Activated CD8-positive, alpha-beta memory T cell treated with anti-CD3 and anti-CD28 coated beads, Interleukin-2, amount 50 U/mL, for 24 hours (primary cell): ENCODE measurements around the gene SOX3.

Experiments
- DNase-seq: peaks from one replicate; pipeline ENCODE4 v3.0.0-alpha.2; 2020; ENCODE audit errors: extremely low read depth

SOX3 gene

DNA sequence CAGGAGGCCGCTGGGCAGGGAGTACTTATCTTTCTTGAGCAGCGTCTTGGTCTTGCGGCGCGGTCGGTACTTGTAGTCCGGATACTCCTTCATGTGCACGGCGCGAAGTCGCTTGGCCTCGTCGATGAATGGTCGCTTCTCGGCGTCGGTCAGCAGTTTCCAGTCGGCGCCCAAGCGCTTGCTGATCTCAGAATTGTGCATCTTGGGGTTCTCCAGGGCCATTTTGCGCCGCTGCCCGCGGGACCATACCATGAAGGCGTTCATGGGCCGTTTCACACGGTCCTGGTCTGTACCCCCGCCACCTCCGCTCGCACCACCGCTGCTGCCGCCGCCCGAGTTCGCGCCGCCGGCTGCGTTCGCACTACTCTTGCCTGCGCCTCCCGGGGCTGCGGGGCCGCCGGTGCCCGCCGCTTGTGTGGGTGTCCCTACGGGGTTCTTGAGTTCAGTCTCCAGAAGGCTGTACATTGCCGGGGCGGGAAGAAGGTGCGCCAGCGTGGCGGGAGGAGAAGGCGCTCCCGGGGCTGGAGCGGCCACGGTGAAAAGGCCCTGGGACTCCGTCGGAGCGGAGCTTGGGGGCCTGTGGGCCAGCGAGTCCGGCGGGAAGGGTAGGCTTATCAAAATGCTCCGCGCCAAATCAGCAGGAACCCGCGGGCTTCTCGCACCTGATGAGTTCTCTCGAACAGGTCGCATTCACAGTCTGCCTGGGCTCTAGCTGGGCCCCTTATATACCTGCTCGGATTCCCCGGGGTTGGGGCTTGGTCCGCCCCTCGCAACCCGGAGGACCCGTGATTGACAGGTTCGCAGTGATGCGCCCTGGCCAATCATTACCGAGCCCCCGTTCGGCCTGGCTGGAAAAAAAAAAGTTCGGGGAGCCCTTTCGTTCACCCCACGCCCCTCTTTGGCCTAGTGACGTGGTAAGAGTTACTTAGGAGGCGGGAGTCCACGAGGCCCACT is at the start of gene SOX3:
SOX3 (minus strand) TSS at position 699 of the 954 bp plus-strand sequence; CDS start at position 690, 9 bp downstream.
- no peak for DNase-seq

DNA sequence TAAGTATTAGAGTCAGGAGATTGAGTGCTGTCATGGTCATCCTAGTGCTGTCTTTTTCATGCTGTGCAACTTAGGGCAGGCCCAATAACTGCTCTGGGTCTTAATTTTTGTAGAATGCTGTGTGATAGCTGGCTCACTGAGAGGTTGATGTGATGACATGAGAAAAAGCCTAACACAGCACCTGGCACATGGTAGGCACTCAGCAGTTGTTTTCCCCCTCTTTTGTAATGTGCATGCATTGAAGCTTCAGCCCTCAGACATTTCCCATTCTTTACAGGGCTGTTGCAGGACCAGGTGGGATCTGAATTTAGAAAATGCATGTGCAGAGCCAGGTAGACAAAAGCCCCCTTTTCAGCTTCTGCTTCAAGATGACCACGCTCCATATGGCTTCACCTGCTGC is 44.1 kb upstream of the SOX3 start:
- no peak for DNase-seq

DNA sequence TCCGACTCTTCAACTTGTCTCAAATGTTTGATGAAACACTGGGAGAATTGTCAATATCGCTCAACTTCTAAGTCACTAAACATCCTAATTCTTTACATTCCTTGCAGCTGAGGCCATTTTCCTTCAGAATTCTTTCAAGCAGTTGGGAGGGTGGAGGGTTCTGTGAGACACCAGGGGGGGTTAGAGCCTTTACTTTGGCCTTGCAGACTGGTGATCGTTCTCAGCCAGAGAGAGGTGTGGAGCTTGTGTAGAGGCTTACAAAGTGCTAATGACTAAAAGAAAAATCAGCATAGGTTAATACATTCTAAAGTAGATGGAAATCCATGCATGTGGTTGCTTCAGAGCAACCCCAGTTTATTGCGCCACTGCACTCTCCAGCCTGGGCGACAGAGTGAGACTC is 21.3 kb upstream of the SOX3 start:
- DNase-seq = no peak

DNA sequence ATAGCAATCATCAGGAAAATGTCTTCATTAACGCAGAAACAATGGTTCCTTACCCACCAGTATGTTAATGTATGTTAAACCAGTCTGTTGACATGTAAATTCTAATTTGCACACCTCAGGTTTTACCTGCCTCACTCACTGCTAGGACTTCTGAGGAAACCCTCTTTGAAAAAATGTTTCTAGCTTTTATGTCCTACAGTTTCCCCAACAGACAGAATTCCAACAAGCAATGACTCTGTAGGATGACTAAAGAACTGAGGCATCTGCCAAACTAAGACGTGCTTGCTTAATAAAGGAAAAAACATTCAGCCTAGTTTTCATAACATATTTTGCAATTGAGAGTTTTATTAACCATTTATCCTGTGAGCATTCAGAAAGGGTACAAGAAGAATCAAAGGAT is 20.6 kb upstream of the SOX3 start:
- DNase-seq = no peak

DNA sequence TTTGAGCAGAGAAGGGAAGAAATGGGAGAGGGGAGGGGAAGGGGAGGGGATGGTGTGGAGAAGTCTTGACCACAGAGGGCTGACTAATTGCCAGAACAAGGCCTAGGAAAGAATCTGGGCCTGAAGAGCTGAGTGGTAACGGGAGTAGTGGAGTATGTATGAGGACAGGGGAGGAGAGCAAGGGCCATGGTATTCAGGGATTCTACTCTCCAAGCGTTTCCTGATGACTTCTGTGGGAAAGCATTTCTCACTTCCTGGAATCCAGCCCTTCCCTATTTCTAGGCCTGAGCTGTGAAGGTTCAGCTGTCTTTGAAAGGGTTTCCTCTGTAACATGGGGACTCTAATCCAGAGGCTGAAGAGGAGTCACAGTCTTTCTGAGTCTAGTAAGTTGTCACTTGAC is 19.7 kb upstream of the SOX3 start:
- DNase-seq = no peak

DNA sequence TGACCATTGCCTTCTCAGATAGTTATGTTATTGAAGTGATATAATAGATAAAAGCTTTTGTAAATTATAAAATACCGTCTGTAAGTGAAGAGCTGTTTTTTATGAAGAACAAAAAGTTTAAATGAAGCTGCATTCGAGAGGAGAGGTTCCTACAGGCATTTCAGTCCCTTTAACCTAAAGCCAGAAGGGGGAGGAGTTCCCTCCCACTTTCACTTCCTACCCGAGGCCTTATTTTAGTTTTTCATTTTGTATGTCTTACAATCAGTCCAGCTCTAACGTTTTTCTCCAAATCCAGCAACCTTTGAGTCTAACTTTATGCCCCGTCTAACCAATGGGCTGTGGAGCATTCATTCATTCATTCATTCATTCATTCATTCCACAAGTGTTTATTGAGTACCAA is 16.5 kb upstream of the SOX3 start:
- DNase-seq = no peak

DNA sequence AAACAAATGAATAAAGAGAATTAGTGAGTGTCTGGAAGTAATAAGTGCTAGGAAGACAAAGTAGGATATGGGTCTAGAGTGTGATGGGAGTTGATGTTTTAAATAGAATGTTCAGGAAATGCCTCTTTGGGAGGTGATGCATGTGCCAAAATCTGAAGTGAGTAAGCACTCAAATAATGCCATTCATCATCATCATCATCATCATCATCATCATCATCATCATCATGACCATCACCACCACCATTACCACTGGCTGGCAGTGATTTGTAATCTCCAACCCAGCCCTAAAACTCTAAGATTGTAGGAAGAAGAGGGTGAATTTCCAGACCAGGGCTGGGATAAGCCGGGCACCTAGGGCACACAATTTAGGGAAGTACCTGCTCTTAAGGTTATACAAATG is 9.7 kb upstream of the SOX3 start:
- no peak for DNase-seq

DNA sequence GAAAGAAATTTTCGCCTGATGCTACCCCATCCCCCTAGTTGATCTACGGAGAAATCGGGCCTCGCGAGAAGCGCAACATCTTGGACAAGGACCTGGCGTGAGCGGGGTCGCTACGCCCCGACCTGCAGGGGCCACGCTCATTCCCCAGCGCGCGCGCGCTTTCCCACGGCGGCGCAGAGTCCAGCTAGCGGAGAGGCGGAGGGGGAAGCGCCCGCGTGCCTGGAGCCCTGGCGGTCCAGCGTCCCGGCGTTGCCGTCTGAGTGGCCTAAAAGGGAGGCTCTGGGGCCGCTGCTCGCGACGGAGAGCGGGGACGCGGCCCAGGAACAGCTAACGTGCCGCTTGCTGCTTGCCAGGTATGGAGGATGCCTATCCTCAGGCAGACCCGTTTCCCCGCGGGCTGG is 6.0 kb upstream of the SOX3 start:
- DNase-seq = no peak

DNA sequence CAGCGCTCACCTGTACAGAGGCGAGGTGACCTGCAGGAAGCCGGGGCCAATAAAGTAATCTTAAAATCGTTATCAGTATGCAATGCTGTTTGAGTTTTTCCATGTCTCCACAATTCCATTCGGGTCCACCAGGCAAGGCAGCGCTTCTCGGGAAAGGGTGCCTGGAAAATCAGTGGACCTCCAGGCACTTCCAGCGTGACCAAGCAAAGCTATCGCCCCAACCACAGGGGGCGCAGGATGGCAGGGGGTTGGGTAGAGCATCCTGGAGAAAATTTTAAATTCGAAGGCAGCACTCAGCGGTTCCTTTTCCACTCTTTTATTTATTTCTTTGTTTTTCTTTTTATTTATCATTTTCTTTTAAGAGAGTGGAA is 5.4 kb upstream of the SOX3 start:
- no peak for DNase-seq

DNA sequence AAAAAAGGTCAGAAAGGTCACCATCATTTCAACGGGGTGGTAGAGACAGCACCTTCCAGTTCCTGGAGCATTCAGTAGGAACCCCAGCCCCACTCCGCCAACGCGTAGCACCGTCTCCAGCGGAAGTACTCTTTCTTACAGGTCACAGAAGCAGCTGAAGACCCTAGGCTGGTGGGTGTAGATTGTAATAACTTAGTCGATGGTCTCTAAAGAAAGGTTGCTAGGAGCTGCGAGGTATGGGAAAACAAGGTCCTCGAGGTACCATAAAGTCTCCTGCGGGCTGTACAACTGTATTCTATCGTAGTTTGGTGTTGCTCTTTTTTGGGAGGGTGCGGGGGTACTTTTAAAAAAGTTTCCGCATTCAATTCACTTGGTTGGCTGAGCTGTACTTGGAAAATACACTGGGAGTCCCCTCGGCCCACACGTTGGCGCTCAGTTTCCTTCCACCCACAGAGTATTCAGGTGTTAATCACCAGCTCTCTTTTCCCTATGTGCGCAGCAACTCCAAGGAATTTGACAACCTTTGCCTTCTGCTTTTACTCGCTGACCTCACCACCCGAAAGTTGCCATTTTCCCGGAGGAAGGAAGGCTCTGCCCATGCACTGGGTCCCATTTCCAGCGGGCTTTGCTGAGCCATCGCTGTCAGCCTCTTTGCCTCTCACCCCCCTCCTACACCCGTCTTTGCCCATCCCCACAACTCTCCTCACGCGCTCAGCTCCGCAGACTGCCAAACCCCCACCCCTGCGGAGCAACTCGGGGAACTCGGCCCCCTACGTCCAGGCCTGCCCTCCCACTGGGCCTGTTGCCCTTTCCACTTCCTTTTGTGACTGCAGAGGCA is 4.8 kb upstream of the SOX3 start:
- DNase-seq = no peak

DNA sequence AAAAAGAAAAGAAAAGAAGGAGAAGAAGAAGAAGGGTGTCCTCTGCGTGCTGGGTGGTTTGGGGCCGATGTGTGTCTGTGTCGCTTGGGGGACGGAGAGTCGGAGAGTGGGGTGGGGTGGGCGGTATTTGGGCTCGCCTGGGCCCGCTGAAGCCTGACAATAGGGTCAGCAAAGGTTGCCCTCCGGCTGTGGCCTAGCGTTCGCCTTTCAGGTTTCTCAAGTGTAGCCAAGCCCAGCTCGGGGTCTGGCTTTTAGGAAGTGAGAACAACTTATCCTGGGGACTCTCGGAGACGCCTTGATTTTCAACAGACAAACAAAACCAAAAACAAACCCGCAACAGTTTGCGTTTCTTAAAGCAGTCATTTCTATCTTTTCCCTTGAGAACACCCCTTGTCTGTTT is 4.1 kb upstream of the SOX3 start:
- no peak for DNase-seq

DNA sequence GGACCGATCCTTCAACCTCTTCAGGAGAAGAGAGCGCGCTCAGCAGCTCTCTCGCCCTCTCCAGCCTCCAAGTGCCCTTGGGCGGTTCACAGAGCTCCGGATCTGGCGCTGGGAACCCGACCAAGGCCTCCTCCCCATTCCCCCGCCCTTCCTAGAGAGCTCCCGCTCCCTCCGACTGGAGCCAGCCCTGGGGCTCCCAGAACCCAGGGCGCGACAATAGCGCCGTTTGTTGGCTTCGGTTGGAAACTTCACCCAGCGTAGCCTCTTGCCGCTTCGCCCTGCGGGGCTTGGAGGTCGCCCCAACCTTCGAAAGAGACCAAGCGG is 3.1 kb upstream of the SOX3 start:
- no peak for DNase-seq

DNA sequence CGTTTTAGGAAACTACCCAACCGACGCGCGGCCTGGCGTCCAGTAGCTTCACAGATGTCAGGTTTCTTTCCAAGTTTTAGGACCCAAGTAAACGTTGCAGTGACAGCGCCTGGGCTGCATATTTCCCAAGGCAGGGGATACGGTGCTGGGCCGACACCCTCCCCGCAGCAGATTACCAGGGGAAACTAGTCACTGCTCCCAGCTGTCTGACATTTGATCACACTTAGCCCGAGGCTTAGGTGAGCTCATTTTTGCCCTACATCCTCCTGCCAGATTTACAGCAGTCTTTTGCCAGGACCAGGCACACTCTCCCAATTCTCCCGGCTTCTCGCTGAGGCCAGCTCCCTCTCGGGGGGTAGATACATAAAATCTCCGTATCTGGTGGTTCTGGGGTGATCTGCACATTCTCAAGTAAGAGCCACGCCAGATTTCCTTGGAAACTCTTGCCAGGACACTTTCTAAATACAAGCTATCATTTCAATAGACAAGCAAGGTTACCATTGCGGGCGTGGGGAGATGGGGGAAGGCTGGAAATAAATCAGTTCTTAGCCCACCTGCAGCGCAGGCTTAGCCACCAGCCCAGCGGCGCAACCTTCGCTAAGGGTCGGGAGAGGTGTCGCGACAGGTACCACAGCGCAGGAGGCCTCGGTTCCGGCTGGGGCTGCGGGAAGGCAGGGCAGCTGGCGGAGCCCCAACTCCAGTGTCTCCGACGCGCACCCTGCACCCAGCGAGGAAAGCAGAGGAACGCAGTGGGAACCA is 2.5 kb upstream of the SOX3 start:
- DNase-seq = no peak

DNA sequence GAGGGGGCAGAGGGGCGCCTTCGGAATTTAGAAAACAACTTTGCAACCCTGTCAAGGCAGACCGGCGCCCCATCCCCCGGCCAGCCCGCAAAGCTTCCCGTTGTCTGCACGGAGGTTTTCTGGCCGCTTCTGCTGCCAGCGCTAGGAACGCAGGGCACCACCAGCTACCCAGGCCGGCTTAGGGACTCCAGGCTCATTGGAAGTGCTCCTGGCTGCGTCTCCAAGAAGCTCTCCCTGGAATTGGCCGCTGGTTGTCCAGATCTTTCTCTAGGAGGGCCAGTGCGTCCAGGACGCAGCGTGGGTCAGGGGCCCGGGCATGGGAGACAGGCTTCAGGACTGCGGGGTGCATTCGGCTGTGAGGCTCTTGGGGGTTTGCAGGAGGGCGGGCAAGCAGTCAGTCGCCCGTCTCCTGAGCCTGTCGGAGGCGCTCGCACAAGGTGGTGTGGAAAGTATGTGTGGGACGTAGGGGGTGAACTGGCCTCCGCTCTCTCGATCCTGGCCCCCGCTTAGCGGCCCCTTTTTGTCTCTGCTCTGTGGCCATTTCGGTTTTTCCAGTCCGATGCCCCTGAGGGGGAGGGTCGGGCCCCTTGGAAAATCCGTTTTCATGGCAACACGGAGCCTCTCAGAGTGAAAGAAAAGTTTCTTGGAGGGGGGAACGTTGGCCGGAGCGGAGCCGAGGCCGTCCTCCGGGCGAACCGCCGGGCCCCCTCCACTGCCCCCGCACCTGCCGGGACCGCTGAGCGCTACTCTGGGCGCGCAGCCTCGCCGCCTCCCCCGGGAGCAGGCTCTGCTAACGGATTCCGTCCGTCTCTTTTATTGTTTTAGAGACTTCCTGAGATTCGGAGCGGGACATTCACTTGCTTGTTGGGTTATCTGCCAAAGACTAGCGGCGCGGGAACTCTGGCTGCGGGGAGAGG is 810 bp upstream of the SOX3 start:
- no peak for DNase-seq

DNA sequence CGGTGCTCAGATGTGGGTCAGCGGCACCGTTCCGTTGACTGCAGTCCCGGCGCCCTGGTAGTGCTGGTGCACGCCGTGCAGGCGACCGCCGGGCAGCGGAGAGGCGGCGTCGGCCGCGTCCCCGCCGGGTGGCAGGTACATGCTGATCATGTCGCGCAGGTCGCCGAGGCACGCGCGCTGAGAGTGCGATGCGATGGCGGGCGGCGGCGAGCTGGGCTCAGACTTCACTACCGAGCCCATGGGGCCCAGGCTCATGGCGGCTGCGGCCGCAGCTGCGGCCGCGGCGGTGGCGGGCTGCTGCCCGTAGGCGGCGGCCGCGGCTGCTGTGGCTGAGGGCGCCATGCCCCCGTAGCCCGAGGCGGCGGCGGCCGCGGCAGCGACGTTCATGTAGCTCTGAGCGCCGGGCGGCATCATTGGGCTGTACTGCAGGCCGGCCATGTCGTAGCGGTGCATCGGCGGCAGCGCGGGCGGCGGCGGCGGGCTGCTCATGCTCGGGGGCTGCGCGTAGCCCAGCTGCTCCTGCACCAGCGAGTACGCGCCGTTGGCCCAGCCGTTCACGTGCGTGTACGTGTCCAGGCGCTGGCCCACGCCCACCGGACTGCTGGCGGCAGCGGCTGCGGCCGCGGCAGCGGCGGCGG is 1.0 kb downstream of the SOX3 start:
- DNase-seq = no peak

DNA sequence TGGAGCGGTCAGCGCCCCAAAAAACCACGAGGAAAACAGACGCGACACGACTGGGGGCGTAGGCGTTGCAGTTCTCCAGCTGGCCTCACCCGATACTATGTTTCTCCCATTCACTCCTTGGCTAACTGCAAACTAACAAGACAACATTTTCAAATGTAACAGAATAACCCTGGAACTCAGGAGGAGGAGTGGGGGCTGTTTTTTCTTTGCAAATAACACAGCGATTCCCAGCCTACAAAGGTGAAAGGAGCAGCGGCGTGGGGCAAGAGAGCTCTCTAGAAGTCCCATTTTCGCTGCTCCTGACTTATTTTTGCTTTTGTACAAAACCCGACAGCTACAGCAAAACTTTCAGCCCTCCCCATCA is 1.6 kb downstream of the SOX3 start:
- DNase-seq = no peak

DNA sequence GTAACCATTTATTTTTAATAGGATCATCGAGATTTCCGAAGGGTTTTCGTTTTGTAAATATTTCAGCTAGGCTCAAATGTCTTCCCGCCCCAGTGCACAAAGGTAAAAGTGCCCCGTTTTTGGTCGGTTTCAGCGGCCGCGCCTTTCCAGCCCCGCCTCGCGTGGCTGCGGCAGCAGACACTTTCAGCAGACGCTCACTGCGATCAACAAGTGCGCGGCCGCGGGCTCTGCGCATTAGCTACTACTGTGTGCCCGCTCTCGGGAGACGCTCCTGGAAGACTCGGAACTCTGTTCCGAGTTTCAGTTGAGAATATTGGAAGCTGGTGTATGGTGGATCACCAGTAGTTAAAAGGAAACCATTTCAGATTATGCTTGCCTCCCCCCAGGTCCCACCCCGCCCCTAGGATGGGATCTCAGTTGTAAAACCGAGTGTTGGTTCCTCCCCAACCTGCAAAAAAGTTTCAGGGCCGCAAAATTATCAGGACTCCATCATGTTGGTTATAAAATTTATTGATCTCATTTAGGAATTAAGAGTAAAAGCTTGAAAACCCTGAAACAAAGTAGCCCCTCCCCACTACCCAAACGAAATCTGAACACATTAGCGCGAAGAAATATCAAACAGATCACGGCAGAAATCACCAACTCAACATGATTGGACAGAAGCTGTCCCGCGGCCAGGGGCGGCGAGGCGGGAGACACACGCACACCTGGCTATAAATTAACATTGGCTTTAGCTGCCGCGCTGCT is 2.2 kb downstream of the SOX3 start:
- DNase-seq = no peak

DNA sequence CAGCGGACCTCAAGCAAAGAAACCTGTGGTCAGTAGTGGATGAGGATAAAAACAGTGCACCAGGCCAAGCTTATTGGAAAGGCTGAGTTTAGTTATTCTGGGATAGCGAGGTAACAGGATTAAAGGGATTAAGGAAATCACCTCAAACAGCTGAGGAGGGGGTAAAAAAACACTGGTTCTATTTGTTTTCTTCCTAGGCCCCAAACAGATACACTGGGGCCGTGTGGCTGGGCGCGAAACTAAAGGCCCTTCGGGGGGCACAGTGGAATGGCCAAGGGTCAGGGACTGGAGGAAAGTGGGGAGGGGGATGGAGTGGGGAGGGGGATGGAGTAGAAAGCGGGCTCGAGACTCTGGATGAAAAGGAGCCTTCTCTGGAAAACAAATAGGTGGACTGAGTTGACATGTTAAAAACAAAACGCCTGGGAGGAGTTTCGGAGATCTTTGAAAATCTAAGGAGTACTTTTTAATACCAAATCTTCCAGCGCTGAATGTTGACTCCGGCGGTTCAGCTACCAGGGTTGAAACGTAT is 2.9 kb downstream of the SOX3 start:
- no peak for DNase-seq

DNA sequence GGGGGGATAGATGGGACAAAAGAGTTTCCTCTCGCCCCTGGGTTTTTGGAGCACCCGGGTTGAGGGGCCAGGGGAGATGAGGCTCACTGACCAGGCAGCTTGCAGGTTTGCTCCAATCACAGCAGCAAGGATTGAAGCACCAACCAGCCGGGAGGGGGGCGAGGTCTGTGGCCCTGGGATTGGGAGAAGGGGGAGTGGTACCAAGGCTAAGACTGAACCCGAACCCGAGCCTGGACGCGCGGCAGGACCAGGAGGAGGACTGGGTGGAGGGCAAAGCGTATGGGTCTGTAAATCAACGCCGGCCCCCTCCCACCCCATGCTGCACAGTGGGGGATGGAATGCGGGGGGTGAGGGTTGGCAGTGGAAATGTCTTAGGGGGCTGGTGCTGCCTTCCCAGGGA is 3.5 kb downstream of the SOX3 start:
- DNase-seq = no peak

DNA sequence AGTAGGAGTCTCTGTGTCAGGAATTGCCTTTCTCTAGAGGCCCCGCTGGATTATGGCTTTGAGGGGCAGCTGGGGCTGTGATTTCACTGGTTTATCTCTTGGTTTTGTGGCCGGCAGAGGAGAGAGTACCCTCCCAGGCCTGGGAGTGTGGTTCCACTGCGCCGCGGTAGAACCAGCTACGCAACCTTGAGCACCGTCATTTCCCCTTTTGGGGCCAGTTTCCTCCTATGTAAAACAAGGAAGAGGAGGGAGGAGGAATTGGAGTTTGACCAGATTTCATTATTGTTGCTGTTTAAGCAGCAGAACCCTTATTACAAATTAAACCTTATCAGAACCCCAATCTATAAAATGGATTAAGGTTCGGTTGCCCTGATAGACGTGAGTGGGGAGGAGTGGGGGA is 4.4 kb downstream of the SOX3 start:
- DNase-seq = no peak
